Measurements from ENCODE around the gene NKX6-2.
"Not testable (repeated sequence)": the region's sequence is repeated elsewhere in the genome, so short reads cannot be mapped to it uniquely, and the experiment has no call there.

Gene NKX6-2

DNA sequence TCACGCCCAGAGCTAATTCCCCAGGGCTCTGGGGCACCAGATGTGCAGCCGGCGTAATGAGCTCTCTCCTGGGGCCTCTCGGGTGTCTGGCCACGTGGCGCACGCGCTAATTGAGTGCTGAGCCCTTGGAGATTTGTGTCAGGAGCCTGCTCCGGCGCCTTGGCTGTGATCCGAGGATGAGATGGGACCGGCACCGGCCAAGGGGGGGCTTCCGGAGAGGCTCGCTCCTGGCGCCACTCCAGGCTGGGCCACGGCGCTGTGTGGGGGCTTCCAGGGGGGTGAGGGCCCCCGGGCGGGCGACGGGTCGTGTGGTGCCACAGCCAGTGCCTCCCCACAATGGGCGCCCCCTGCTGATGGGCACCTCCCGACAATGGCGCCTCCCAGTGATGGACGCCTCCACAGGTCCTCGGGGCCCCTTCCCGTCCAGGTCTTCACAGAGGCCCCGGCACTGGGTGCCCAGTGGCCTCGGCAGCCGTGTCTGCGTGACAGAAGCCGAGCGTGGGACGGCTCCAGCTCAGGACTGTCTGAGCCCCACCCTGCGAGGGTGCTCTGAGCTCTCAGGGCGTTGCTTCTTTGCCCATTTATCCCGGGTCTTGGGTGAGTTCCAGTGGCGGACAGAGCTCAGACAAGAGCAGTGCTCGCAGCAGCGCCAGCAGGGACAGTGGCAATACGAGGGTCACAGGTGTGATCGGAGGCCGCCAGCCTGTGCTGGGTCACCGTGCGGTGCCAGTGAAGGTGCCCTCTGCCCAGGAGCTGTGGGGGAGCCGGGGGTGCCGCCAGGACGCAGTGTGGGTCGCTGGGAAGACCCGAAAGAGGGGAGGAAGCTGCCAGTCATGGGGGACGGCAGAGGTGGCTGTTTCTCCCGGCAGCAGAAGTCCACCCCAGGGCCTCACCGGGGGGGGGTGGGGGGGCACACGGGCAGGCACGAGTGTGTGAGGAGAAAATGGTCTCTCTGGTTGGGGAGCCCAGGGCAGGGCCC, 8.2 kb upstream of the NKX6-2 start:
- no peak for DNase-seq

DNA sequence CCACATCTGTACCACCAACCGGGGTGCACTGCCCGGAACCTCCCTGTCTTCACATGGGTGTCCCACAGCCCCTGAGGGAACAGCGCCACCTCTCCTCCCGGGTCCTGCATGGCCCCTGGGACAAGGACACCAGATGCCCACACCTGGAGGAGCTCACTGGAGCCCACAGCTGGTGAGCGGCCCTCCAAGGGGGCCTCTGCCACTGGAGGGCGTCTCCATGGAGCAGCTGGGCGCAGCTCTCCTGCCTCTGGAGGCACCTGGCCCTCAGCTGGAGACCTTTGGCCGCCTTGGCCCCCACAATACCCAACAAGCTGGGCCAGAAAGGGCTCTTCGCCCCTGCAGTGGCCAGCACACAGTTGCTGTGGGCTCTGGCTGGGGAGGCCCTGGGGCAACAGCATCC, 7.3 kb upstream of the NKX6-2 start:
- no peak for DNase-seq

DNA sequence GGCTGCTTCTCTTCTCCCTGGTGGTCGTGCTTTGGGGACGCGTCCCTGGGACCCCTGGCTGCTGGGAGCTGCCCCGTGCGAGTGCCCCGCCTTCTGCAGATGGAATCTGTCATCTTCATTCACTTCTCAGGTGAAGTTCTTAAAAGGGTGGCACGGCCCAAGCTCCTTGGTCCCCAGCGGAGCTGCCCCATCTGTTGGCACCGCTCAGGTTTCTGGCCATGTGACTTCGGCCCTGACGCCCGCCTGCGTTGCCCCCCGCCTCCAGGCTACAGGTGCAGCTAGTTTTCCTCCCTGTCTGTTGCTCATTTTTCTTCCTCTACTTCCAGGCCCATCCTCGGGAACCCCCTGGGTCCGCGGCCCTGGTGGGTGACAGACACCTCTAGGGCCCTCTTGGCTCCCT, 6.8 kb upstream of the NKX6-2 start:
- DNase-seq = no peak

DNA sequence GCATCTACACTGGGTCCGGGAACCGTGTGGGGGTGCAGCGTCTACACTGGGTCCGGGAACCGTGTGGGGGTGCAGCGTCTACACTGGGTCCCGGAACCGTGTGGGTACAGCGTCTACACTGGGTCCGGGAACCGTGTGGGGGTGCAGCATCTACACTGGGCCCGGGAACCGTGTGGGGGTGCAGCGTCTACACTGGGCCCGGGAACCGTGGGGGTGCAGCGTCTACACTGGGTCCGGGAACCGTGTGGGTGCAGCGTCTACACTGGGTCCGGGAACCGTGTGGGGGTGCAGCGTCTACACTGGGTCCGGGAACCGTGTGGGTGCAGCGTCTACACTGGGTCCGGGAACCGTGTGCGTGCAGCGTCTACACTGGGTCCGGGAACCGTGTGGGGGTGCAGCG, 6.2 kb upstream of the NKX6-2 start:
- not testable (repeated sequence) for DNase-seq

DNA sequence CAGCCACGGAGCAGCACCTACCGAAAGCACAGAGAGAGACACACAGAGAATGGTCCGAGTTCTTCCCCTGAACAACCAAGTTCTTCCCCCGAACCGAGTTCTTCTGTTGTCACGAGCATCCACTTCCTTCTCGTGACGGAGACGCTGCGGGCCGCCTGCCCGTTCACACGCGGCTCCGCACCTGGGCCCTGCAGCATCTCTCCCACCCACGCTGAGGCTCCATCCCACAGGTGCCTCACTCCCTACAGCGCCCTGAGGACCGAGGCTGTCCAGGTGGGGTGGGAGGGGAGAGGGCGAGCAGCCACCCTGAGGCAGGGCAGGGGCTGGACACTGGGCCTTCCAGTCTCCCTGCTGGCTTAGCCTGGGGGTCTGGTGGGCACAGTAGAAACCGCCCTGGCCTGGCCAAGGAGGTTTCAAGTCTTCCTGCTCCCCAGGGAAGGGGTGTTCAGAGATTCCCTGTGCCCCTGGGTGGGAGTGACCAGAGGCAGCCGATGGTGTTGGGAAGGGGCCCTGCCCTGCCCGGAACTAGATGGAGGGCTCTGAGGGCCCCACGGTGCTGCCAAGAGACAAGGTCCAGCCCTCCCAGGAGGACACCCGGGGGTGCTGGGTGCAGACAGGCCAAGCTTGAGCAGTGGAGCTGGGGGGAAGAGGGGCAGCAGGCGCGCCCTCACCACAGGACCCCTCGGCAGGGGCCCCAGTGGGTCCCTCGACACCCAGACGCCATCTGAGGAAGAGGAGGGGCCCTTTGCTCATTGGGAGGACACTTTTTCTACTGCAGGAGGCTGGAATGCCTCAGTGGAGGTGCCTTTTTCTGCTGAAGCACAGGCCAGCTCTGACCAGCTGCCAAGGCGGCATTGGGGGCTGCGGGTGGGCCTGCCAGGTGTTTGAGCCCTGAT, 5.2 kb upstream of the NKX6-2 start:
- DNase-seq = no peak

DNA sequence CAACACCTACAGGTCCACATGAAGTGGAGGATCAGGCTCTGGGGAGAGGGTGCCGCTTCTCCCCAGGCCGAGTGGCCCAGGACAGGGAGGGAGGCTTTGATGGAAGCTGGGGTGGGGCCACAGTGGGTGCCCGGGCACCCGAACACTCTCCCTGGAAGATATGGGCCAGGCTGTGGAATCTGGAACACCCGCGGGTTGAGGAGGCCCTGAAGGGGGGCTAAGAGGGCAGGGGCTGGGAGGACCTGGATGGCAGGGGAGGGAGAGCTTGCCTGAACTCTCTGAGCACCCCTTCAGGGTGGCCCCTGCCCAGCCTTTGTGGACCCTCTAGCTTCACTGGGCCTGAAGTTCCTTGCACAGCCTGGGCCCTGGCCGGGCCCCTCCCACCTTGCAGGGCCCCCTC, 4.5 kb upstream of the NKX6-2 start:
- DNase-seq = no peak

DNA sequence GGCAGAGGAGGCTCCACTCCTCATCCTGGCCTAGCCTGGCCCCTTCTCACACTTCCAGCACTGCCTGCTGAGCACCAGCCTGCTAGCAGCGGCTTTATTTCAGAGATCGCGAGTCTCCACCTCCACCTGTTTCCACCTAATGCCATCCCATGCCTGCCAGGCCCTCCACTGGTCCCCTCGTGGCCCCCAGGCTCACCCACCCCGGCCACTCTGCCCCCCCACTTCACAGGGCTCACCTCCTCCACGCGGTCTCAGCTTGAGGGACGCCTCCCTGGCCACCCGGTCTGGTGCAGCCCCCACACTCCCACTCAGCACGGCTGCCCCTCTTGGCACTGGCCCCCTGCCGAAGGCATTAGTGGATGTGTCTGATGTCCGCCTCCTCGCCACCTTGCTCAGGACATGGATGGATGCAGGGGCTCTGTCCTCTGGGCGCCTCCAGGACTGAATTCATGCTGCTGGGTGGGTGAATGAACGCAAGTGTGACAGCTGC, 3.8 kb upstream of the NKX6-2 start:
- DNase-seq = no peak

DNA sequence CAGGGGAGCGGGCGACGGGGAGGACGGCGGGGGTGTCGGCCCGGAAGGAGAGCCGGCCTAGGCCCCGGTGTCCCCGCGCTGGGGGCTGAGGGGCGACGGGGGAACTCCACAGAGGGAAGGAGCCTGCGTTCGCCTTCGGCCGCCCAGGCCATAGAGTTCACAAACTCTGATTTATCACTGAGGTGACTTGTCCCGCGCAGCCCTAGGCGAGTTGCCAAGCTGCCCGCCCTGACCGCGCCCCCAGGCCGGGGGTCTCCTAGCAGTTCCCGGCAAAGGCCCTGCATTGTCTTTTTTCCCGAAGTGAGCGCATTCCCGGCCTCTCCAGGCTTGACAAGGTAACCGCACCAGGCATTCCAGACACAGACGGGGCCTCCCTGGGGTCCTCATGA, 2.9 kb upstream of the NKX6-2 start:
- DNase-seq = no peak

DNA sequence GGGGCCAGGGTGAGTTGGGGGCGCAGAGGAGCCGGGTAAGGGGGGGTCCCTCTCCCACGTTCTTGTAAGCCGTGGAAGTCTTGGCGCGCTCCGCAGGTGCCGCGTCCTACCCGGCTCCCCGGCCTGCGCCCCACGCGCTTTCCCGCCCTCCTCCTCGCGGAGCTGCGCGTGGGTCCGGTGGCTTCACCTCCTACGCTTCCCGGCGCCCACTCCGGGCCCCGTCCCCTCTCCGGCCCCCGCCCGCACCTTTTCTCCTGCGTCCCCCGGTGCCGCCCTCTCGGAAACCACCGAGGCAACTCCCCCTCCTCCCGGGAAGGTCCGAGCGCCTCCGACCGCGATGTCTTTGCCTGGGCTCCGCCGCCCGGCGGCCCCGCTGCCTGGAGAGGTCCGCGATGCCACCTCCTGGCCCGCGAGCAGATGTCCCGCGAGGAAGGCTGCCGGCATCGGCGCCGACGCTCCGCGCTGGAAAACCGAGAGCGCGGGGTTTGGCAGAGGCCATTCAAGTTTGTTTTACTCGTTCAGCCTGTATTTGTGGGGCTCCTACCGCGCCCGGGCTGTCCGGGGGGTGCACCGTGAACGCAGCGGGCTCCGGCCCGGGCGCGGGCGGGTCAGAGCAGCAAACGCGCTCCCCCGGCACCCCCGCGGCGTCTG, 2.4 kb upstream of the NKX6-2 start:
- peak; percentile 91 for DNase-seq

DNA sequence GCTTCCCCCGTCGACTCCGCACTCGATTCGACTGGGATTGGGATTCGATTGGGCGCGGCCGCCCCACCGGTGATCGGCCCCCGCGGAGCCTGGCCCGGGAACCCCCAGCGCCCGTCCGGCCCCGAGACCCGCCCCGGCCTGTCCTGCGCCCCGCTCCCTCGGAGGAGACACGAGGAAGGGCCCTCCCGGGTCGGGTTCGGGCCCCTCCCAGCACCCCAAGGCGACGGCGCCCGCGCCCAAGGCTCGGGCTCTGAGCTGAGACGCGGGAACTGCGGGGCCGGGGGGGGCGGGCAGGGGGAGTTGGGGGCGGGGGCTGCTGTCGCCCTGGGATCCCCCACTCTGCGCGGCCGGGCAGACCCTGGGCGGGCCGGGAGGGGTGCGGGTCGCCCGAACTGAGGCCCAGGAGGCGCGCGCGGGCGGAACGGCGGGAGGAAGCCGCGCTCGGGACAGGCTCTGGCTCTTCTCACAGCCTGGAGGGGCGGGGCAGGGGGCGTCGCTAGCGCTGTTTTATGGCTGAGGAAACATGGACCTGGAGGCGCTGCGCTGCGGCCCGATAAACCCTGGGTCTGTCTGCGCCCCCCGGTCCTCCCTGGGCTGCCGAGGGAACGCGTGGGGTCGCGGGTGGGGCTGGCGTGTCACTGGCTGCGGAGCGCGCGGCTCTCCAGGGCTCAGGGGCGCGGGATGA, 1.7 kb upstream of the NKX6-2 start:
- peak; percentile 92 for DNase-seq

DNA sequence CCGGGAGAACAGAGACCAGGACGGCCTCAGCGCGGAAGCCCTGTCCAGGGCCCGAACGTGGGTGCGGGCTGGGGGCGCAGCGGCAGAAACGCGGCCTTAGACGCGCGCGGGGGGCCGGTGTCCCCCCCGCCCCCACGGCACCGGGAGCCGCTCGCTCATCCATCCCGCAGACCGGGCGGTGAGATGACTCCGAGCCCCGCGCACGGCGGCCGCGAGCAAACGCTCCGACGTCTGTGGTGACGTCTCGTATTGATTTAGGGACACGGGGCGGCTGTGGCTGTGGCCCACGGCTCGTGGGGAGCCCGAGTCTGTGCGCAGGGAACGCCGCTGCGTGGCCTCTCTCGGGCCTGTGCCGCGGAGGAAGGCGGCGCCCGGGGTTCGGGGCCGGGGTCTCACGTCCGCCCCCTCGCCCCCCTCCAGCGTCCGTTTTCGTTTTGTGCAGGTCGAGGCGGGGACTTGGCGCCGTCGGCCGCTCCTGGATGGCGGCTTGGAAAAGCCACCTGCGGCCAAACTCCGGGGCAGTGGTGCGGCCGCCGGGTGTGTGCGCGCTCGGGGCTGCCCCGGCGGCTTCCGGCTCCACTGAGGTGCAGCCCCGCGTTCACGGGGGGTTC, 1.0 kb upstream of the NKX6-2 start:
- no peak for DNase-seq

DNA sequence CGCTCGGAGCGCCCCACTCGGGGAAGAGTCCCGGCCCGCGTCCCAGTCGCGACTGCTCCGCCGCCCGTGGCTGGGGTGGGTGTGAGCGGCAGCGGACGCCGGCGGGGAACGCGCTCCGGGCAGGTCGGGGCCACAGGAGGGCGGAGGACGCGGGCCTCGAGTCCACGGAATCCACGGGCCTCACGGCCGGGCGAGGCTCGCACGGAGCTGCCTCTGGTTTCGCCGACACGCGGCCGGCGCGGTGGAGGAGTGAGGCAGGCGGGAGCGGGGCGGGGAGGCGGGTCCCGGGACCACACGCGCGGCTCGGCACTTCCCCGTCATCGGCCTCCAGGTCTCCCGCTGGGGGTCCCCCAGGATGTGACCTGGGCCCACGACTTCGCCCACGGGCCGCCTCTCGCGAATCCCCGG, 533 bp upstream of the NKX6-2 start:
- no peak for DNase-seq

DNA sequence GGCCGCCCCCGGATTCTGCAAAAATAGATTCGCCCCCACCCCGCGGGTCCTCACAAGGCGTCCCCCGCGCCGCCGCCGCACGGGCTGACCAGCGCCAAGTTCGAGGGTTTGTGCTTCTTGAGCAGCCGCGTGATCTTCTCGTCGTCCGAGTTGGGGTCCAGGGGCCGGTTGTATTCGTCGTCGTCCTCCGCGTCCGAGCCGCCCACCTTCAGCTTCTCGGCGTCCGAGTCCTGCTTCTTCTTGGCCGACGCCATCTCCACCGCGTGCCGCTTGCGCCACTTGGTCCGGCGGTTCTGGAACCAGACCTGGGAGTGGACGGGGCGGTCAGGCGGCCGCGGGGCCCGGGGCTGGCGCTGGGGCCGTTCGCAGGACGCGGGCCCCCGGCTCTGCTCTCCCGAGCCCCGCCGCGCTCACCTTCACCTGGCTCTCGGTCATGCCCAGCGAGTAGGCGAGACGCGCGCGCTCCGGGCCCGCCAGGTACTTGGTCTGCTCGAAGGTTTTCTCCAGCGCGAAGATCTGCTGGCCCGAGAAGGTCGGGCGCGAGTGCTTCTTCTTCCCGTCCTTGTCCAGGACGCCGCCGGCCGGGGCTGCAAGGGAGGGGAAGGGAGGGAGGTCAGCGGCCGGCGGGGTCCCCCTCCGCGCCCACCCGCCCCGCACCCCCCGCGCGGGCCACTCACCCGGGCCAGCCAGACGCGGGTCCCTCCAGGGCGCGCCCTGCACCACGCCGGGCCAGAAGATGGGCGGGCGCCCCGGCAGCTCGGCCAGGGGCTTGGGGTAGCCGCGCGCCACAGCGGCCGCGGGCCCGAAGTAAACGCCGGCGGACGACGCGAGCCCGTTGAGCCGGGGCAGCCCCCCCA, 853 bp downstream of the NKX6-2 start:
- DNase-seq = no peak

DNA sequence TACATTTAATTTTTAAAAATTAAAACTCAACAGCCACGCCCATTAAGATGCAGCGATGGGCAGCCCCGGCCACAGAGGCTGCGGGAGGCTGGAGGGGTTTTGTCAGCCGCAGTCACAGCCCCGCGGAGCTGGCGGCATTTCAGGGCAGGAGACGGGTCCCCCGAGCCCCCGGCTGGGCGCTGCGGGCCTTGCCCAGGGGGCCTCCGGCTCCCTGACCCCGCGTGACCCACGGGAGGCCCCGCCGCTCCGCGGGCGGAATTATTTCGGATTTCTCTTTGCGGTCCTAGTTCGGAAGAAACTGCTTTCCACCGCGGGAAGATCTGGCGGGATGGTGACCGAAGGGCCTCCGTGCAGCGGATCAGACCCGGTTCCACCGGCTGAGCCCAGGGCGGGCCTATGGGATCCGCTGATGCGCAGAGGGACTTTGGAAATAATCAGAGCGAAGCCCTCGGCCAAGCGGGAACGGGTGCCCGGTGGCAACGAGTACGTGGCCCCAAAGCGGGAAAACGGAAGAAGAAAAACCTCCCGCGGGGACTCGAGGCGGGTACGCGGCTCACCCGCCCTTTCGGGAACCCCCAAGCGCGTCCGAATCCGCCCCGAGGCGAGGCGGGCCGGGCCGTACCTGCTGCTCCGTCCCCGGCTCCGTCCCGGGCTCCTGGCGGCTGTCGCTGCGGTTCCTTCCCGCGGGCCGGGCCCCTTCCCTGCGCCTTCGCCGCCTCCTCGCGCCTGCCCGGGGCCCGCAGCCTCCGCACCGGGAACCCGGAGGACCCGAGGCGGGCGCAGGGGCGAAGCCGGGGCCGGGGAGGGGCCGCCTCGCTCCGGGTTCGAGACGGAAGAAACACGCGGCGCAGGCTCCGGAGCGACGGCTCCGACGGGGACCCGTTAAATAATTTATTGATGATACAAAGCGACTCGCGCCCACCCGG, 1.7 kb downstream of the NKX6-2 start:
- DNase-seq = no peak

DNA sequence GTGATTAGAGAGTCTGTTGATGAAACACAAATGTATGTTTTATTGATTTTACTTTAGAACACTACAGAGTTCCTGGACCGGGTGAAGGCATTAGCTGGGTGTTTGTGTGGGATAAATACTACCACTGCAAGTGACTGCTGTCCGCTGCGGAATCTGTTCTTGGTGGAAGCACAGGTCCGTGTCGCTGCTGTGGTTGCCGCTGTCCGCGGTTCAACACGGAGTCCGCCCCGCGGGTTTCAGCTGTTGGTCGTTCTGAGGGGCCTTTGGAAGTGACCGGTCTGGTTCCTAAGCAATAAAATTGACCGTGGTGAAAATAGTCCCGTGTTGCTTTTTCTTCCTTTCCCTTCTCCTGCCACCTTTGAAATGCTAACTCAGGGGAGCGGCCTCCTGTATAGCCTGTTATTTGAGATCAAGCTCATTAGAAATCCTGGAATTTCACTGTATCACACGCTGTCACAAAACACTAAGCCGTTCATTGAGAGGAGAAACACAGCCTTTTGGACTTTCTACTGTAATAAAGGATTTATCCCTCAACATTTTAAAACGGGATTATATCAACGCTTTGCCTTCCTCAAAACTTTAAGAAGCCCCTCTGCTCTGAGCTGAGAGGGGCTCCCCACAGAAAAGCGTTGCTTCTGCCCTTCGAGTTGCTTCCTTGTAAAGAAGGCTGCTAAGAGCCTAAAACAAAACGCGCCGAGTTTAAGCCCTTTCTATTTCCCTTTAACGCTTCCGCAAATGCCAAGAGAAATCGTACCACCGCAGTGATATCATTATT, 2.6 kb downstream of the NKX6-2 start:
- DNase-seq = no peak

DNA sequence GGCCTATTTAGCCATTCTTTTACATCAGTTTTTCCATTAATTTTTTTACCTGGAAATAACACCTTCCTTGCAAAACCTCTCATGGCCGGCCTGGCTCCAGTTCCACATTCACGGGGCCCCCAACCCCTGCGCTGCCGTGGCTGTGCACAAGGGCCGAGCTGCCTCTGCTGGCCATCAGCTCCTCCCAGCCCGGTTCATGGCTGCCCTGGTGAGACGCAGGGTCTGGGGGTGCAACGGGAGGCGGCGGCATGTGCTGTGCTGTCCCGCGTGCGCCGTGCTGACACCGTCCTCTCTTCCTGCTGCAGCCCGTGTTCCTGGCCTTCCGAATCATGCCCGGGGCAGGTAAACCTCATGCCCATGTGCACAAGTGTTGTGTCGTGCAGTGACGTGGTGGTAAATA, 4.4 kb downstream of the NKX6-2 start:
- no peak for DNase-seq

DNA sequence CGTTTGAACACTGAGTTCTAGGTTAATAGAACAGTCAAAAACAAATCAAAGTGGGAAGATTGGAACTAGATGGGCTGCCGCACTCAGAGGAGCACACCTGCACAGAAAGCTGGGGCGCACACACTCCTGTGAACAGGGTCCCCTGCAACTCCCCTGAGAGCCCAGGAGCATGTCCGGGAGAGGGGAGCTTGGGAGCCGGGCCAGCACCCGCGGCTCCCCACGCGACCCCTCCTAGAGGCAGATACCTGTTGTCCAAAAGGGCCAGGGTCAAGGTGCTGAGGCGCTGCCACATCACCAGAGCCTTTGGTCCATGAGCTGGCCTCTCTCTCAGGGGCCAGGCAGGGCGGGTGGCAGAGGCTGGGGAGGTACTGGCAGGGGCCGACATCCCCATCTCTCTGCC, 5.6 kb downstream of the NKX6-2 start:
- no peak for DNase-seq

DNA sequence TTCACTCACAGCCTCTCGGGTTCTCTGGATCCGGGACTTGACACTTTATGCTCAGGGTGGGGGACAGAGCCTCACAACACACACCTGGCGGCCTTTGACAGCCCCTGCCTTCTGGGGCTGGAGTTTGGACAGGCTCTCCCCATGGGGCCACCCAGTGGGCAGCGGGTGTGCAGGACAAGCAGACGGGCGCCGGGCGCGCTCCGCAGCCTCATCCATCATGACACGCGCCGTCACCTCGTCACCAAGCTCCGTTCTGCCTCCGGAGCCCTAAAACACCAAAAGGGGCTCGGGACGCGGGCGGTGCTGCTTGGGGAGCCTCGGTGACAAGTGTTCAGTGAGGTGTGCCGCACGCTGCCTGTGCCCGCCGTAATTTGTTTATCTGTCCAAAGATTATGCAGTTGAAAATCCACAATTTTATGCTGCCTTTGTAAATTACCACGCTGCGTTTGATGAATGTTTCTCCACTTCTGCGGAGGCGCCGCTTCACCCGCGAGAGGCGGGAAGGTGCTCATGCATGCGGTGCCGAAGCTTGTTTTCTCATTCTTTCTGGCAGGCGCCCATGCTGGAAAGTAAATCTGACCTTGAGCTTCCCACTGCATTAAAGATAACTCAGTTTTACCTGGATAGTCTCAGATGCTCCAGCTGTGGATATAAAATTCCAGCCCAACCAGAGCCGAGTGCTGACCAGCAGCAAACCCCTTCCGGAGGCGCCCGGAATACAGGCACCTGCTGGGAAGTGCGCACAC, 6.2 kb downstream of the NKX6-2 start:
- DNase-seq = no peak
